Measurements from ENCODE around the gene CHAC2. TPM values are rescaled to one million over a fixed set of nuclear protein-coding genes. Genes with fewer than 3 reads are reported as not detected.

CHAC2 gene
- total and polyA plus RNA-seq, 2 donors (not counting 1 experiment from before 2014, with no cell fraction given), result 1.6 to 3.2 TPM

DNA sequence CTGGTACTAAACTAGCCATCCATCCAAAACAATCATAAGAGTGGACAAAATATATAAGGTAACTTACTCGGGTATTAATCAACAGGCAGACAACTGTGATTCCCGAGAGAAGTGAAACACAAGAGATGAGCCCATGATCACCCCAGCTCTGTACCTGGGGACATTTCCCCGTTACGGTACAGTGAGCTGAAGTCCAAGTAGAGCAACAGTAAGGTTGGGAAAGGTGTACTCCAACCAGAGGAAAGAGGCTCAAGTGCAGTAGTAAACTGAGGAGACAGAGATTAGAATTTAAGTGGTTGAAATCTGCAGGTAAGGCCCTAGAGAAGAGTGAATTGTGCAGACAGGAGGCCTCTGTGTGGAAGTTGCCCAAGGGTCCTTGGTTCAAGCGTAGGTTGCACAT, 30.5 kb upstream of the CHAC2 start:
- no peaks in the 10 kb centered on the region for H4K20me1 ChIP-seq (ENCODE audit: control insufficient read depth, insufficient read depth, low read length, poor library complexity, severe bottlenecking)
- DNase-seq, result no peak
- Mint-ChIP-seq H3K4me3 (no peak overlapping the region), H3K27me3 (no peaks in the 10 kb centered on the region), H3K9me3 (ENCODE audit: insufficient read depth) (no peaks in the 10 kb centered on the region), H3K27ac (no peak overlapping the region), H3K4me1 (peaks cover 5% of the 10 kb centered on the region)
- H3K4me2 ChIP-seq (replicated peaks; ENCODE audit: low read depth, low read length, poor library complexity, severe bottlenecking), result no peak overlapping the region
- H3K4me3 ChIP-seq (ENCODE audit: control extremely low read depth in 1 of 5, extremely low read depth in 1 of 5, insufficient read depth in 1 of 5, low read depth in 2 of 5, low read length in 4 of 5), result no peak overlapping the region
- ATAC-seq (ENCODE audit: low read depth), result no peak
- no peaks in the 10 kb centered on the region for H3K4me1 ChIP-seq (ENCODE audit: control insufficient read depth in 2 of 2, insufficient read depth in 2 of 2, low read length in 2 of 2)
- no peak for TF ChIP-seq EZH2 (IDR thresholded peaks at IDR 0.05; ENCODE audit: borderline replicate concordance, insufficient read depth, low read depth, low read length, poor library complexity, severe bottlenecking)
- TF ChIP-seq, protein P1, sequence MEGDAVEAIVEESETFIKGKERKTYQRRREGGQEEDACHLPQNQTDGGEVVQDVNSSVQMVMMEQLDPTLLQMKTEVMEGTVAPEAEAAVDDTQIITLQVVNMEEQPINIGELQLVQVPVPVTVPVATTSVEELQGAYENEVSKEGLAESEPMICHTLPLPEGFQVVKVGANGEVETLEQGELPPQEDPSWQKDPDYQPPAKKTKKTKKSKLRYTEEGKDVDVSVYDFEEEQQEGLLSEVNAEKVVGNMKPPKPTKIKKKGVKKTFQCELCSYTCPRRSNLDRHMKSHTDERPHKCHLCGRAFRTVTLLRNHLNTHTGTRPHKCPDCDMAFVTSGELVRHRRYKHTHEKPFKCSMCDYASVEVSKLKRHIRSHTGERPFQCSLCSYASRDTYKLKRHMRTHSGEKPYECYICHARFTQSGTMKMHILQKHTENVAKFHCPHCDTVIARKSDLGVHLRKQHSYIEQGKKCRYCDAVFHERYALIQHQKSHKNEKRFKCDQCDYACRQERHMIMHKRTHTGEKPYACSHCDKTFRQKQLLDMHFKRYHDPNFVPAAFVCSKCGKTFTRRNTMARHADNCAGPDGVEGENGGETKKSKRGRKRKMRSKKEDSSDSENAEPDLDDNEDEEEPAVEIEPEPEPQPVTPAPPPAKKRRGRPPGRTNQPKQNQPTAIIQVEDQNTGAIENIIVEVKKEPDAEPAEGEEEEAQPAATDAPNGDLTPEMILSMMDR (IDR thresholded peaks at IDR 0.05), result no peak
- intact Hi-C loops (cut with micrococcal nuclease), result no loop called here
- H3K36me3 ChIP-seq (replicated peaks in 1 of 2; ENCODE audit: control extremely low read depth in 1 of 2, control insufficient read depth in 1 of 2, extremely low read depth in 1 of 2, insufficient read depth in 2 of 2, low read length in 1 of 2), result peaks cover 0 to 10% of the 10 kb centered on the region in 2 experiments
- H3K27me3 ChIP-seq (replicated peaks in 1 of 4; ENCODE audit: control extremely low read depth in 1 of 4, control insufficient read depth in 3 of 4, insufficient read depth in 4 of 4, low read length in 3 of 4), result no peaks in the 10 kb centered on the region
- peaks cover 4% of the 10 kb centered on the region for H3K79me2 ChIP-seq (ENCODE audit: control insufficient read depth, insufficient read depth, low read length)
- 100% methylated on average over 5 of the region's 5 CpGs for WGBS (ENCODE audit: insufficient coverage)
- no peak overlapping the region for H3K9ac ChIP-seq (ENCODE audit: low read length)
- POLR2A ChIA-PET, result no interaction called here
- no peak overlapping the region for H3K27ac ChIP-seq (ENCODE audit: low read length in 2 of 2)
- no peaks in the 10 kb centered on the region for H3K9me3 ChIP-seq (ENCODE audit: control extremely low read depth in 1 of 3, control insufficient read depth in 2 of 3, insufficient read depth in 1 of 3, low read length in 2 of 3)
- CTCF ChIA-PET, result no interaction called here
- H2AFZ ChIP-seq (ENCODE audit: insufficient read depth, low read depth, low read length, poor library complexity, severe bottlenecking), result no peak overlapping the region

- ChIA-PET POLR2A (no interaction called here), CTCF (no interaction called here)
Measured at GRCh38 chr2:53739032-53739431, 28.6 kb upstream of the CHAC2 start.

More at GRCh38 chr2:53739032-53739431, 28.6 kb upstream of the CHAC2 start:
- no peak overlapping the region for H3K4me3 Mint-ChIP-seq
- ATAC-seq (ENCODE audit: low read depth), result no peak
- no peaks in the 10 kb centered on the region for H3K27me3 Mint-ChIP-seq
- Histone ChIP-seq H3K4me2 (replicated peaks; ENCODE audit: low read depth, low read length, poor library complexity, severe bottlenecking) (no peak overlapping the region), H2AFZ (ENCODE audit: insufficient read depth, low read depth, low read length, poor library complexity, severe bottlenecking) (no peak overlapping the region), H3K9ac (ENCODE audit: low read length) (no peak overlapping the region), H3K27me3 (replicated peaks in 1 of 4; ENCODE audit: control extremely low read depth in 1 of 4, control insufficient read depth in 3 of 4, insufficient read depth in 4 of 4, low read length in 3 of 4) (no peaks in the 10 kb centered on the region), H3K4me3 (ENCODE audit: control extremely low read depth in 1 of 5, extremely low read depth in 1 of 5, insufficient read depth in 1 of 5, low read depth in 2 of 5, low read length in 4 of 5) (no peak overlapping the region), H3K9me3 (ENCODE audit: control extremely low read depth in 1 of 3, control insufficient read depth in 2 of 3, insufficient read depth in 1 of 3, low read length in 2 of 3) (no peaks in the 10 kb centered on the region), H3K4me1 (ENCODE audit: control insufficient read depth in 2 of 2, insufficient read depth in 2 of 2, low read length in 2 of 2) (no peaks in the 10 kb centered on the region), H3K36me3 (replicated peaks in 1 of 2; ENCODE audit: control extremely low read depth in 1 of 2, control insufficient read depth in 1 of 2, extremely low read depth in 1 of 2, insufficient read depth in 2 of 2, low read length in 1 of 2) (peaks cover 0 to 10% of the 10 kb centered on the region in 2 experiments), H3K27ac (ENCODE audit: low read length in 2 of 2) (no peak overlapping the region), H3K79me2 (ENCODE audit: control insufficient read depth, insufficient read depth, low read length) (peaks cover 4% of the 10 kb centered on the region), H4K20me1 (ENCODE audit: control insufficient read depth, insufficient read depth, low read length, poor library complexity, severe bottlenecking) (no peaks in the 10 kb centered on the region)
- DNase-seq, result no peak
- H3K9me3 Mint-ChIP-seq (ENCODE audit: insufficient read depth), result no peaks in the 10 kb centered on the region
- intact Hi-C loops (cut with micrococcal nuclease), result no loop called here
- H3K27ac Mint-ChIP-seq, result no peak overlapping the region
- no CpG with 5 or more reads among the region's 1 CpG for whole genome bisulfite sequencing (ENCODE audit: insufficient coverage)
- TF ChIP-seq, protein P1 (IDR thresholded peaks at IDR 0.05), result no peak
- TF ChIP-seq EZH2 (IDR thresholded peaks at IDR 0.05; ENCODE audit: borderline replicate concordance, insufficient read depth, low read depth, low read length, poor library complexity, severe bottlenecking), result no peak
- peaks cover 5% of the 10 kb centered on the region for H3K4me1 Mint-ChIP-seq

Measured in B cell (primary cell).